GM21526 (cell line): ENCODE data around the gene ASB11.

Experiments used
- ATAC-seq: cut with Tn5 transposase; IDR thresholded peaks from one replicate; pipeline ENCODE4 v1.9.1; 2021; ENCODE audit warnings: moderate library complexity; ENCODE audit not compliant: unreplicated experiment, low FRiP score

The ASB11 gene

GRCh38 chrX:15235001-15235400 is 80.4 kb downstream of the ASB11 start:
- ATAC-seq, result no peak

- ATAC-seq, result no peak
These were observed 81.9 kb downstream of the ASB11 start for GRCh38 chrX:15233416-15234015.
